ENCODE results near the gene SLC7A4. TPM values are rescaled to one million over a fixed set of nuclear protein-coding genes. Genes with fewer than 3 reads are reported as not detected.
"Not testable (repeated sequence)": the region's sequence is repeated elsewhere in the genome, so short reads cannot be mapped to it uniquely, and the experiment has no call there.

SLC7A4 gene, protein sequence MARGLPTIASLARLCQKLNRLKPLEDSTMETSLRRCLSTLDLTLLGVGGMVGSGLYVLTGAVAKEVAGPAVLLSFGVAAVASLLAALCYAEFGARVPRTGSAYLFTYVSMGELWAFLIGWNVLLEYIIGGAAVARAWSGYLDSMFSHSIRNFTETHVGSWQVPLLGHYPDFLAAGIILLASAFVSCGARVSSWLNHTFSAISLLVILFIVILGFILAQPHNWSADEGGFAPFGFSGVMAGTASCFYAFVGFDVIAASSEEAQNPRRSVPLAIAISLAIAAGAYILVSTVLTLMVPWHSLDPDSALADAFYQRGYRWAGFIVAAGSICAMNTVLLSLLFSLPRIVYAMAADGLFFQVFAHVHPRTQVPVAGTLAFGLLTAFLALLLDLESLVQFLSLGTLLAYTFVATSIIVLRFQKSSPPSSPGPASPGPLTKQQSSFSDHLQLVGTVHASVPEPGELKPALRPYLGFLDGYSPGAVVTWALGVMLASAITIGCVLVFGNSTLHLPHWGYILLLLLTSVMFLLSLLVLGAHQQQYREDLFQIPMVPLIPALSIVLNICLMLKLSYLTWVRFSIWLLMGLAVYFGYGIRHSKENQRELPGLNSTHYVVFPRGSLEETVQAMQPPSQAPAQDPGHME
- 0.51 TPM for total RNA-seq
- long read RNA-seq: 0 reads

DNA sequence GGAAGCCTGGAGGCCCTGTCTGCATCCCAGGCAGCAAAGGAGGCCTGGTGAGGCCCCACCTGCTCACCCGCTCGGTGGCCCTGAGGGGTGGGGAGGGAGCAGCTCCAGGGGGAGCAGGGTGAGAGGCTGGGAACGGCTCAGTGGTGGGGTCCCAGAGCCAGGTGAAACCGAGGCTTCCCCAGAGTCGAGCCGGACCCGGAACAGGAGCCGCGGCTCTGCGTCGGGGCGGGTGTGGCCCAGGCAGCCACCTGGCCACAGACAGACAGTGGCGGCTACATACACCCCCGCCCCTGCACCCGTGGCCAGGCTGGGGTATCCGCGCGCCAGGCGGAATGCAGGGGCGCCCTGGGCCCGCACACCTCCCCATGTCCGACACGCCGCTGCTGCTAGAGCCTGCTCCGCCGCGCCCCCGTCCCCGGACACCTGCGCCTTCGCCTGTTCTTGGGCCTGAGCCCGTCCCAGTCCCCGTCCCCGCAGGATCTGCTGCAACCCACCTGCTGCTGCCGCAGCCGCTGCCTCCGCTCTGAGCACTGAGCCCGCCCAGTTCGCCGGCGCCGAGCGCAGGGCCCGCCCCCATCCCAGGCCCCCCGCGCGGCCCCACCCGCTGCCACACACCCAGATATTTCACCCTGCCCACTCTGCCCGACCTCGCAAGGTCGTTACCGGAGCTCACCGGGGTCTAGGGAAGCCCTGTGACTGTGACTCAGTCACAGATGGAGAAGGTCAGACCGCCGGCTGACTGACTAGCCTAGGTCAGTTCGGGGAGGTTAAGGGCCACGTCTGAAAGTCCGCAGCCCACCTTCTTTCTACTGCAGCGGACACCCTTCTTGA is at the start of gene SLC7A4:
TSS of gene SLC7A4 (minus strand) at position 525 of the 831 bp plus-strand sequence. CDS start 749 bp downstream, outside the sequence.
- DNase-seq (ENCODE audit: missing footprints) (no peak), ATAC-seq (peak; percentile 52)
- intact Hi-C loops (cut with DNase I): no loop called here

DNA sequence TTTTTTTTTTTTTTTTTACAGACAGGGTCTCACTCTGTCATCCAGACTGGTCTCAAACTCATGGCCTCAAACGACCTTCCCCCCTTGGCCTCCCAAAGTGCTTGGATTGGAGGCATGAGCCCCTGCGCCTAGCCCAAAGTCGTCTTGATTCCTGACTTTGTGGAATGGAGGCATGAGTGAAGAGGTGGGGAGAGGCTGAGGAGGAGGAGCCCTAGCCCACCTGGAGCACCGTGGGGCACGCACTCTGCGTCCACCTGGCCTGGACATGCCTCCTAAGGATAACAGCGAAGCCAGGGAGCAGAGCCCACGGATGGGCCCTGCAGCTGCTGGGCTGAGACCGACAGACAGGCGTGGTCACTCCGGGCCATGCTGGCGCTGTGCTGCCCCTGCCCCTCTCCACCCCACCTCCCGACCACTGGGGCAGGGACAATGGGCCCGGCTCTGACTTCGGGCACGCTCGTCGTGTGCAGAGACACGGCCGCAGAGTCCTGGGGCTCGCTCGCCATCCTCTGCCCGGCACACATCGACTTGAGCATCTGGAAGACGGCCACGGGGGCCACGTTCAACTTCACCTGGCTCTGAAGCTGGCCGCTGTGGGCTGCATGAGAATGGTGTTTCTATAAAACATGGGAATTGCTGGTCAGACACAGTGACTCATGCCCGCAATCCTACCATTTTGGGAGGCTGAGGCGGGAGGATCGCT is 48.2 kb upstream of the SLC7A4 start:
- intact Hi-C loops (cut with DNase I): no loop called here
- DNase-seq (ENCODE audit: missing footprints) (no peak), ATAC-seq (no peak)

DNA sequence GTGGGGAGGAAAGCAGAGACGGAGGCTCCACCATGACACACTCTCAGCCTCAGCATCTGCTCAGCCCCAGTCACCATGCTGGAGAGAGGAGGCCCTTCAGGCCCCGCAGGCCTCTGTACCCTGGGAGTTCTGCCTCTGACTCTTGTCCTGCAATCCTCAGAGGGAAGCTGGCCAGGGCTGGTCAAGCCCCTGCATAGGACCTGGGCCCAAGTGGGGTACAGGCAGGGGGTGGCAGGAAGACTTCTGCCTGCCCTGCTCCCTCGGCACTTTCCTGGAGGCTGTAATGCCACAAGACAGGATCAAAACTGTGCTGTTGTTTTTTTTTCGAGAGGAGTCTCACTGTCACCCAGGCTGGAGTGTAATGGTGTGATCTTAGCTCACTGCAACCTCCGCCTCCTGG is 47.1 kb upstream of the SLC7A4 start:
- intact Hi-C loops (cut with DNase I): no loop called here
- ATAC-seq (no peak), DNase-seq (ENCODE audit: missing footprints) (no peak)

DNA sequence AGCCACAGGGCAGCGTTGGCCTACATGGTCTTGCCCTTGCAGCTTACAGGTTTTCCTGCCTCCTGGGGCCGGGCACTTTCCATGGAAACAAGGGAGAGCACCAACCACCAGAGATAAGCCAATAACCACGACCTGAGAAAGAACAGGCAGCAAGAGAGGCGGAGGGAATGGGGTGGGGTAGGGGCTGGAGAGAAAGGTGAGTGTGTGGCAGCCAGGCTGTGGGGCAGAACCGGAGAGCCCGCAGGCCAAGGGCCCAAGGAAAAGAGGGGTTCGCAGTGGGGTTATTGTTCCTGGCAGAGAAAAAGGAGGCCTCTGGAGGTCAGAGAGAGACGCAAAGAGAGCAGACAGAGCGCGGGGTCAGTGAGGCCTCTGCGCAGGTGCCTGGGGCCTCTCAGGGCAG is 46.6 kb upstream of the SLC7A4 start:
- intact Hi-C loops (cut with DNase I): no loop called here
- no peak for ATAC-seq
- no peak for DNase-seq (ENCODE audit: missing footprints)

DNA sequence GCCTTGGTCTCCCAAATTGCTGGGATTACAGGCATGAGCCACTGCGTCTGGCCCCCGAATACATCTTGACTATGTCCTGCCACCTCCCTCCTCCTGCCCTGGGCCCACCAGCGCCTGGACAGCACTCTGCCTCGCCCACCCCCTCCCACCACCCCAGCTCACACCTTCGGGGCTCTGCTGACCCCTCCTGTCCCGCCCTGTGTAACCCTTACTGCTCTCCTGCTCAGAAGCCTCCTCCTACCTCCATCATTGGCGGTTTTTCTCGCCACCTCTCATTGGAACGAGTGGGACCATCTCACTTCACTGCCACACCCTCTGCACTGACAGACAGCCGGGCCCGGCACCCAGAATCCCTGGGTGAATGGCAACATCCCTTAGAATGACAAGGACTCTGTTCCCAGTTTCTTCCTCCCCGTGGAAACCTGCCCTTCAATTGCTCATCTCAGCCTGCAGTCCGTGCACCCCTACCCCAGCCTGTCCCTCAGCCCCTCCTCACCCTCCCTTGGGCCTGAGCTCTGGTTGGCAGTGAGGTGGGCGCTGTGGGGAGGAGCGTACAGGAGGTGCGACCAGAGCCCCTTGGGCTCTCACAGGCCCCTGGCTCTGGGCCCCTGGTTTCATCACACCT is 45.6 kb upstream of the SLC7A4 start:
- ATAC-seq: no peak
- intact Hi-C loops (cut with DNase I): no loop called here
- no peak for DNase-seq (ENCODE audit: missing footprints)

DNA sequence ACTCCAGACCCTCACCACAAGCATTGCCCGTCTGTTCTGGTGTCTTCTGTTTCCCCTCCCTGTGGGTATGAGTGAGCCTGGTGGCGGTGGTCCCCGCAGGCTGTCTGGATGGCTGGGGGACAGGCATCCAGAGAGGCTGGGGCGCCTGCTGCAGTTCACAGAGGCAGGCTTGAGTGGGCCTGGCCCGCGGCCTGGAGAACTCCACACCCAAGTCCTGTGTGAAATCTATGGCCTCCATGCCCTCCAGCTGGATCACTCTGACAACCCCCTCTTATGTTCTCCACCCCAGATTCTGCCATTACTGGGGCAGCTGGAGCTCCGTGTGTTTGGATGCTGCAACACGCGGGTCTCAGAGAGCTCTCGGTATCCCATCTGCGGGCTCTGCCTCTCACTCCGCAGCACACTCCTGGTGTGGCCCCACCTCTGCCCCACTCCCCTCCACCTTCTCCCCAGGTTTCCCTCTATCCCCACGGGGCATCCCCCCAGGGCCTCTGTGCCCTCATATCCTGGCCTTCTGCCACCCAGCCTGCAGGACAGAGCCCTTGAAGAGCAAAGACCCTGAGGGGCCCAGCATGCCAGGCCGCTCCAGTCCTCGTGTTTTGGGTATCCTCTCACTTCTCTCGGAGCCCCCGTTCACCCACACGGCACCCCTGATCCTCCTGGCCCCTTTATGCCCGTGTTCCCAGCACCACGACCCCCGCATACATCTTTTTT is 44.7 kb upstream of the SLC7A4 start:
- DNase-seq (ENCODE audit: missing footprints) (no peak), ATAC-seq (no peak)
- intact Hi-C loops (cut with DNase I): no loop called here

DNA sequence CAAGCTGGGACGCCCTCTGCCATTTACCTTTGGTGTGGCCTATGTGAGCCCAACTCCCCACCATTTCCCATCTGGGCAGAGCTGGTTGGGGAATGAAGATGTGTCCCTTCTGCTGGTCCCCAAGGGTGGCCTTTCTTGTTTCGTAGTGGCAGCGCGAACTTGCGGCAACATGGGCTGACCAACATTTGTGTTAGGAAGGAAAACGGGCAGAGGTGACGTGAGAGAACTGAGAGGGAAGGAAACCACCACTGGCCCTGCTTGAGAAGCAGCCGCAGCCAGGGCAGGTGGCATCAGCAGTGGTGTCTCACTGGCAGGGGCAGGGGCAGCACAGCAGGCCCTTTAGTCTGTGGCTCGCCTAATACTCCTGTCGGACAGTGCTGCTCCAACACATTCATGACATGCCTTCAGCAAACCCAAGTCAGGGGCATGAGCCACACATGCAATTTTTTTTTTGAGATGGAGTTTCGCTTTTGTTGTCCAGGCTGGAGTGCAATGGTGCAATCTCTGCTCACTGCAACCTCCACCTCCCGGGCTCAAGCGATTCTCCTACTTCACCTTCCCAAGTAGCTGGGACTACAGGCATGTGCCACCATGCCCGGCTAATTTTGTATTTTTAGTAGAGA is 43.3 kb upstream of the SLC7A4 start:
- ATAC-seq (no peak), DNase-seq (ENCODE audit: missing footprints) (no peak)
- intact Hi-C loops (cut with DNase I): no loop called here

DNA sequence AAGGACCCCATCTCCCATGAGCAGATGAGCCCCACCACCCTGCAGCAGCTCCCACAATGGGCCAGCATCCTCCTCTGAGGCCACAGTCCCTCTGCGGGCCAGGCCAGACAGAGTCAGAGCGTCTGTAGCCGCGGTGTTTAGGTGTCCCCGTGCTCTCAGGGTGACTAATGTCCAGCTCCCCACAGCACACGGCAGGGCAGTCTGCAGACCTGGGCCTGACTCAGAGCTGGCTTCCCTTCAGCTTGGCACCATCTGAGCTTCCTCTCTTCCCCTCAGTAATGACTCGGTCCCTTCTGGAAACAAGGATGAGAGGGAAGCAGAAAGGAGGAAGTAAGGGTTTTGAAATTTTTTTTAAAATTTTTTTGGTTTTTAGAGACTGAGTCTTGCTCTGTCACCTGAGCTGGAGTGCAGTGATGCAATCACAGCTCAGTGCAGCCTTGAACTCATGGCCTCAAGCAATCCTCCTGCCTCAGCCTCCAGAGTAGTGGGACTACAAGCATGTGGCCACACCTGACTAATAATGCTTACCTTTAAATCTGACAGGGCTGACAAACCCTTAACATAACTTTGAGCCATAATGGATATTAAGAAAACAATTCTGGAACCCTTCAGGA is 41.8 kb upstream of the SLC7A4 start:
- ATAC-seq (peak; percentile 48), DNase-seq (ENCODE audit: missing footprints) (no peak)
- intact Hi-C loops (cut with DNase I): no loop called here

DNA sequence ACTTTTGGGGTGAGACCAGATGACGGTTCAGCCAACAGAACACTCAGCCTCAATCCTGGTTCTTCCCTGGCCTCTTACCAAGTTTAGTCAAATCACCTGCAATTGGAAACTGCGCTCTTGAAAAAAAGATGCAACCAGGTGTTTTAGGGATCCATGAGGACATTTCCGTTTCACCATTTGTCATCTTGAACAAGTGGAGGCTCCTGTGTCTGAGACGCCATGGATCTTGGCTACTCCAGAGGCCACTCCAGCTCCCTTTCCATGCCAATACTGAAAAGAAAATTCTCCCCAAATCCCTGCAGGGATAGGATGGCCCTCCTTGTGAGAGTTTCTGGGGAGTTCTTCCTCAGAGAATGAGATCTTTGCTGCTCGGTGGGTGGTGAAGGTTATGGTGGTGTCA is 41.1 kb upstream of the SLC7A4 start:
- intact Hi-C loops (cut with DNase I): no loop called here

DNA sequence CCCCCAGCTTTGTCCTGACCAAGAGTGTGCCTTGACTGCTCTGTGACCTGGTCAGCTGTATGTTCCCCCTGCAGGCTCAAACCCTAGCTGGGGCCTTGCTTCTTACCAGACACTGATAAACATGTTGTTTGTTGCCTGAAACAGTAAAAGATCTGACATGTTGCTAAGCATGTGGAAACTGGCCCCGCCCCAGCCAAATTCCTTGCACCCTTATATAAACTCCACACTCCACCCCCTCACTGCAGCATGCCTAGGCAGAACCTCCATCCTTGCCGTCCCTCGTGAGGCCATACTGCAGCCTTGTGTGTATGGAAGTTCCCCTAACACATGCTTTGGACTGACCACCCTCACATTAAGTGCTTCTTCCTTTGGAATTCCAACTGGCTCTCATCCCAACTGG is 40.7 kb upstream of the SLC7A4 start:
- ATAC-seq: no peak
- no peak for DNase-seq (ENCODE audit: missing footprints)
- intact Hi-C loops (cut with DNase I): no loop called here

More for the DNA sequence above, 41.1 kb upstream of the SLC7A4 start:
- ATAC-seq: no peak
- DNase-seq (ENCODE audit: missing footprints): no peak

DNA sequence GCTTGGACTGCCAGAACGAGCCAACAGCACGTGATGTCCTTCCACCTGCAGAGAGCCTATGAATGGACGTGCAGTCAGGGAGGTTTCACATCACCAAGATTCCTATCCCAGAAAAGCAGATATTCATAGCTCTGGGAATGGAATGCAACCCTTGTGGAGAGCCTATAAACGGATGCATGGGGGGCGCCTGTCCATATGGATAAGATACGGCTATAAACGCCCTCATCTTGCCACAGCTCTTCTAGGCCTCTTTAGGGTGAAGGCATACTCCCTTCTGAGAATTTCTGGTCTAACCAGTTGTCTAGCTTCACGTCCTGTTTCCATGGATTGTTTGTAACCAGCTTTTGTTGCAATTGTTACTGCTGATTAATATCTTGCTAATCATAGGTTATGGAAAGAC is 39.4 kb upstream of the SLC7A4 start:
- intact Hi-C loops (cut with DNase I); DNase-seq (ENCODE audit: missing footprints); ATAC-seq: not testable (repeated sequence)

DNA sequence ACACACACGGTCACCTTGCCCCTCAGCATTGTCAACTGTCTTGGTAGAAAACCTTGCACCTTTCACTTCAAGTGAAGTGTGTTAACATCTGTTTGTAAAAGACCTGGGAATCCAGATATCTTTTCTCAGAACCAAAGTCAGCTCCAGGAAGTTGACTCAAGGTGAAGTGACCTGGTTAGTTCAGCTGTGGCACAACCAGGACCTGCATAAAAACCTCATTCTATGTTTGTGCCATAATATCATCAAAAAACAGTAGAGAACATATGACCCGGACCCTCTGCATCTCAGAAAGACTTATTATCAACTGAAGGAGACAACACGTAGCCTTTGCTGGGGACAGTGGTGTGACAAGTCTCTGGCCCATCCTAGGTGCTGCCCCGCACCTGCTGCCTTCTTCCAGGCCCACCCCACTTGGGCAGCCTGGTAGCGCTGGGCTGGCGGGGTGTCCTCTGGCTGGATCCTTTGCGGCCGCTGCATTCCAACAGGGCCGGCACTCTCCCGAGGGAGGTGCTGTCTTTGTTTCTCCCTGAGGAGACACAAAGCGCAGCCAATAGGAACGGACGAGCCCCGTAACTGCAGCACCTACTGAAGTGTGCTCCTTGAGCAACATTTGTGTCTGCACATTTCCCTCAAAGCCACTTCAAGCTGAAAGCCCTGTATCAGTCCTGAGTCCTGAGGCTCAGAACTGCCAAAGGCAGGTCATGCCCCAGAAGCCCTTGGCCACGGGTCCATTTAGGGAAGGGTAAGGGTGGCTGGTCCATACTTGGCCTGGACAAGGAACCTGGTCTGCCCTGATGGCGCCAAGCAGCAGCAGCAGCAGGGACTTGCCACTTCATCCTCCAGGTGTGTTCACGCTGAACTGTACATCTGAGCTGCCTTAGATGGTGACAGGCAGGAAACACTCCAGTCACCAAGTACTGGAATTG is 38.6 kb upstream of the SLC7A4 start:
- intact Hi-C loops (cut with DNase I): no loop called here

DNA sequence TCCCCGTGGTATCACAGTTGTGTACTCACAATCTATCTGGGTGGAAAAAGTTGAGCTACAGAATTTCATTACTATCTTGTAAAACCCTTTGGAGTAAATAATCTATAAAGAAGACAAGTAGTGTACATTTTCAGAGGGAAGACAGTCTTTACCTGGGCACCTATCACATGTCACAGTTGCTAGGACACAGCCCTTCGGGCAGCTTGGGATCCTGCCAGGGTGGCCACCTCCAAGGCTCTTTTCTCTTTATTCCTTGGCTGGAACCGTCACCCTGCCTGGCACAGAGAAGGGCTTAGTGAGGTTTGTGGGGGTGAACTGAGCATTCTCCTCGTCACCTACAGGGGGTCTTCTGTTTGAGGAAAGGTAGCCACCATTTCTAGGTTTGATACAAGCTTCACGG is 37.0 kb upstream of the SLC7A4 start:
- DNase-seq (ENCODE audit: missing footprints) (no peak), ATAC-seq (no peak)
- intact Hi-C loops (cut with DNase I): no loop called here

More for the DNA sequence above, 38.6 kb upstream of the SLC7A4 start:
- no peak for DNase-seq (ENCODE audit: missing footprints)
- no peak for ATAC-seq

DNA sequence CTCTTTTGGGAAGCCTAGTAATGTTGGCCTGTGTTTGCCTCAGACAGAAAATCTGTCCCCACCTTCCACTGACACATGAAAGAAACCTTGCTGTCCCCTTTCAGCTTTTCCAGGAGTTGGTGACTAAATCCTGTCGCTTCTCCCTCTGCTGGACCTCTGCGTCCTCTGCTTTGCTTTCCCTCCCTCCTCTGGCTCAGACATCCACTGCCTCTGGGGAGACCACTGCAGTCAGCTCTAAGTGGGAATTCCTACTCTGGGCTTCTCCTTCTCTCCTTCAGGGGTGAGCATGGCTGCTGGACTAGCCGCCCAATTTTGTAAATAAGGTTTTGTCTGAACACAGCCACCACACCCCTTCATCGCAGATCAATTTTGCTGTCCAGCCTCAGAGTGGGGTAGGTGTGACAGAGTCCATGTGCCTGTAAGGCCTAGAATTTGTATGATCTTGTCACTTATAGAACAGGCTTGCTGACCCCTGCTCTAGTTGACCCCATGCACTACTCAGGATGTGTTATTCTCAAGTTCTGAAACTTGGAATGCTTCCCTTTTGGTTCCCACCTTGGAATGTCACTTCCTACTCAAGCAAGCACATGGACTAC is 36.4 kb upstream of the SLC7A4 start:
- DNase-seq (ENCODE audit: missing footprints) (no peak), ATAC-seq (no peak)
- intact Hi-C loops (cut with DNase I): no loop called here

DNA sequence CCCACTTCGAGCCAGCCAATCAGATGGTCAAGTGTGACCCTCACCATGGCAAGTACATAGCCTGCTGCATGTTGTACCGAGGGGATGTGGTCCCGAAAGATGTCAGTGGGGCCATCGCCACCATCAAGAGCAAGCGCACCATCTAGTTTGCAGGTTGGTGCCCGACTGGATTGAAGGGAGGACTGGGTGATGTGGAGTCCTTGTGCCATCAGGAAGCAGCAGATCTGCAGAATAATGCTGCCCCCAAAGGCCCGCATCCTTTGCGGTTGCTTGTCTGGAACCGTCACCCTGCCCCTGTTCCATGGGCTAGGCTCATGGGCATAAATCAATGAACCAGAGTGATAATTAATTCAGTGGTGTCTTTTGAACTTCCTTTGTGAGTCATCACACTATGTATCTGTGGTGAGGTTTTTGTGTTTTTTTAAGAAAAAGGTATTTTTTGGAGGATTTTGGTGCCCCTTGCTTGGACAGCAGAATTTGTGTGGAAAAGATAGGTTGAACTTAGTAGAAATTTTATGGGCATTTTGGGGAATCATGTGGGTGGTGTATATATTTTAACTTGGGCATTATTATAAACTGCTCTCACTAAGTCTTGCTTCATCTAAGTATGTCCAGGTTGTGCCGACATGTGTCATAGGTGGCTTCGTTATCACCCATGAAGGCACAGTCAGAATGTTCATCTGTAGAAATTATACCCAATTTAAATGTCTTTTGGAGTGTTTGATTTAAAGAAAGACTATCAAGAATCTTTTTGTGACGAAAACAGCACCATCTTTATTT is 35.7 kb upstream of the SLC7A4 start:
- intact Hi-C loops (cut with DNase I): no loop called here
- DNase-seq (ENCODE audit: missing footprints) (no peak), ATAC-seq (no peak)
